ENCODE results near the gene MCF2L.
"Not testable (repeated sequence)": the region's sequence is repeated elsewhere in the genome, so short reads cannot be mapped to it uniquely, and the experiment has no call there.

The MCF2L gene

DNA sequence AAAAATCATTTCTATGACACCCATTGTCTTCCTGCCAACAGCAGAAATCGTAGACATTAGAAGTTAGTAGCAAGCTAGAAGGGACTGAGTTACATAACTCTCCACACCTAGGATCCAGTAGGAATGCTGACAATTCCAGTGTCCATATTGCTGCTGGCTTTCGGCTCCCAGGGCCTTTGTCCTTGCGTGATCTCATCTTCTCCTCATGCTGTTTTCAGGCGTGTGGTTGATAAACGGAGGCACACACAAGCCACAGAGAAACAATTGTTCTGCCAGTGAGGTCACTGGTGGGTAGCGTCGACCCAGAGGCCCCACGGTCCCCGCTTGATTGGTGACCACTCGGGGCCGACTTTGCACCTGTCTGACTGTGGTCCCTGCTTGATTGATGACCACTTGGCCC lies 104.9 kb downstream of the MCF2L start:
- DNase-seq = no peak

- no peak for DNase-seq
Measured at GRCh38 chr13:113074401-113074800, 105.4 kb downstream of the MCF2L start.

DNA sequence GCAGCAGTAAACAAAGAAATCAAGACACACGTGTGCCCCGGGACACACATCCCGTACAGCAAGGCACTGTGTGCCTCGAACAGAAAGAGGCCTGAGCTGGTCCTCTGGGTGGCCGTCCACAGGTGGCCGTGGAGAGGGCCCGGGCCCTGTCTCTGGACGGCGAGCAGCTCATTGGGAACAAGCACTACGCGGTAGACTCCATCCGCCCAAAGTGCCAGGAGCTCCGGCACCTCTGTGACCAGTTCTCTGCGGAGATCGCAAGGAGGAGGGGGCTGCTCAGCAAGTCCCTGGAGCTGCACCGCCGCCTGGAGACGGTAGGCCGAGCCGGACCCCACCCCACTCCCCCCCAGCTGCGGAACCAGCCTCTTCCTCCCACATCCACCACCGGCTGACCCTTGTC lies 105.9 kb downstream of the MCF2L start:
- DNase-seq = no peak

DNA sequence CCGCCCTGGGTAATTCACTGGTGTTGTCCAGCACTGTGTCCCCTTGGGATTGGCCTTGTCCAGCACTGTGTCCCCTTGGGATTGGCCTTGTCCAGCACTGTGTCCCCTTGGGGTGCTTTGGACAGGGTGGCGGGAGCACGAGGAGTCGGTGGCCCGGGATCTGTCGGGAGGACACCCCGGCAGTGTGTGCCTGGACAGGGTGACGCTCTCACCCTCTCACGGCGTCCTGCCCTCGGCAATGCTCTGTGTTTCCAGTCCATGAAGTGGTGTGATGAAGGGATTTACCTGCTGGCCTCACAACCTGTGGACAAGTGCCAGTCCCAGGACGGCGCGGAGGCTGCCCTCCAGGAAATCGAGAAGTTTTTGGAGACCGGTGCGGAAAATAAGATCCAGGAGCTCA lies 106.7 kb downstream of the MCF2L start:
- no peak for DNase-seq

- DNase-seq = no peak
Measured at GRCh38 chr13:113076681-113077401, 107.8 kb downstream of the MCF2L start.

DNA sequence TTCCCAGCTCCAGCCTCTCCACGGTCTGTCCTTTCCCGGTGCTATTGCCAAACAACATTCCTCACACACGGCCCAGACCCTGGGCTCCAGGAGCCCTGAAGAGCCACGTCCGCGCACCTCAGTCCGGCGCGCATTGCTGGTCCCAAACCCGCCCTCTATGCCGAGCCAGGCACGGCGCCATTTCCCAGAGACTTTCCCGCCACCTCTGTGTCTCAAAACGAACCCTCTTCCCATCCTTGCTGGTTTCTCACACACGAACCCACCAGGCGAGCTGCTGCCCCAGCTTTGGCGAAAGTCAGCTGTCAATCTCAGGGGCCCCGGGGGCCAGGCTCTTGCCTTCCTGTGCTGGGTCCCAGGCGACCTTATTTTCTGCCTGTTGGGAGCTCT lies 108.5 kb downstream of the MCF2L start:
- DNase-seq = no peak

- no peak for DNase-seq
Measured at GRCh38 chr13:113077953-113078901, 109.2 kb downstream of the MCF2L start.

DNA sequence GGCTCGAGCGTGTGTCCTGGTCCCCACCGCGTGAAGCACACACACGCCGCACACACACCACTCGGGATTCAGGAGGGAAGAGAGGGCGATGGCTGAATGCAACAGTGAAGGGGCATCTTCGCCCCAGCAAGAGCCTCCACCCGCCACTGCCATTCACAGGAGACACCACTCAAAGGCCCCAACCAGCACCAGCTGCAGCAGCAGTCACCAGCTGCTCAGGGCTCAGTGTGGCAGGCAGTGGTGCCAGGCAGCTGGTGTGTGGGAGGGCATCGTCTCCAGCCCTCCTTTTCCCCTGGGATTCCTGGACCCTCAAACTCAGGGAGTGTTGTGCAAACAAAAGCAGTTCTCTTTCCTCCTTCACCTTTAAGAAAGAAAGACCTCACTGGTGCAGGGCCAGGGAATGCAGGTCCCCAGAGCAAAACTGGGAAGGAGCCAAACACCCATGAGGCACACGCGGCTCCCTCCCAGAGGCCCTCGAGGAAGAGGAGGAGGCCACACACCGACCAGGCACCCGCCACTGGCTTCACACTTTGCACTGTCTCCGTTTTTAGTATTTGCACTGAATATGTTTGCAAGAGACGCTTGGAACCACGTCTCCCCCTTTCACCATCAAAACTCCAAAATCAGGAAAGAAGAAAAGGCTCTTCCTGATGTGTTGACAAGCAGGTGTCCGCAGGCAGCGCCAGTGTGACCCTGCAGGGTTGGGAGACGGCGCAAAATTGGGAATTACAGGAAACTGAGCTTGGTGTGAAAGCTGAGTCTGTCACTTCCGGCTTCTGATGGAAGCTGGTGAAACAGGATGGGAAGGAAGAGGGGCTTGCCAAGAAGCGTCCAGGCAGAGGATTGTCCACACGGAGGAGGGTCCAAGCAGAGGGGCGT lies 110.1 kb downstream of the MCF2L start:
- DNase-seq = no peak

DNA sequence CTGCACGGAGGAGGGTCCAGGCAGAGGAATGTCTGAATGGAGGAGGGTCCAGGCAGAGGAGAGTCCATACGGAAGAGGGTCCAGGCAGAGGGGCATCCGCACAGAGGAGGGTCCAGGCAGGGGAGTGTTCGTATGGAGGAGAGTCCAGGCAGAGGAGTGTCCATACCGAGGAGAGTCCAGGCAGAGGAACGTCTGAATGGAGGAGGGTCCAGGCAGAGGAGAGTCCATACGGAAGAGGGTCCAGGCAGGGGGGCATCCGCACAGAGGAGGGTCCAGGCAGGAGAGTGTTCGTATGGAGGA lies 110.7 kb downstream of the MCF2L start:
- not testable (repeated sequence) for DNase-seq

- no peak for DNase-seq
Measured at GRCh38 chr13:113080361-113080831, 111.4 kb downstream of the MCF2L start.

DNA sequence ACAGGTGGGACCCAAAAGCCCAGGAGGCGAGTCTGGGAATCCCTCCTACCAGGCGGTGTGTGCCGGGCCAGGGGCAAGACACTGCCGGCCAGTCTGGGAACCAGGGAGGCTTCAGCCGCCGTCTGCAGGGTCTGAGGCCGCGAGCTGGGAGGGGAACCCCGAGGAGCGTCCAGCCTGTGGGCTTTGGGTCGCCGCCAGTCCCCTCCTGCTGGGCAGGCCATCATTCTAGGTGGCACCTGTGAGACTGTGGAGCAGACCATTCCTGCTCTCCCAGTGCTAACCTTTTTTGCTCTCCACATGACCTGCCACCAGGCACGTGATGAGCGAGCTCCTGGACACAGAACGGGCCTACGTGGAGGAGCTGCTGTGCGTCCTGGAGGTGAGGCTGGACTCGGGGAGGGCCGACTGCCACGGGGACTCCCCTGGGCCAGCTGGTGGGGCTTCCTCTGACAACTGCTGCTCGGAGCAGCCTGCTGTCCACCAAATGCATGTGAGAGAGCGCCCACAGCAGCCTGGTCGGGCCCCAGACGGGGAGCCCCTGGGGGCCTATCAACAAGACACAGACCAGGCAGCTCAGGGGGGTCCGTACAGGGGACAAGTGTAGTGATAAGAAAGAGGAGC lies 112.0 kb downstream of the MCF2L start:
- DNase-seq = no peak

DNA sequence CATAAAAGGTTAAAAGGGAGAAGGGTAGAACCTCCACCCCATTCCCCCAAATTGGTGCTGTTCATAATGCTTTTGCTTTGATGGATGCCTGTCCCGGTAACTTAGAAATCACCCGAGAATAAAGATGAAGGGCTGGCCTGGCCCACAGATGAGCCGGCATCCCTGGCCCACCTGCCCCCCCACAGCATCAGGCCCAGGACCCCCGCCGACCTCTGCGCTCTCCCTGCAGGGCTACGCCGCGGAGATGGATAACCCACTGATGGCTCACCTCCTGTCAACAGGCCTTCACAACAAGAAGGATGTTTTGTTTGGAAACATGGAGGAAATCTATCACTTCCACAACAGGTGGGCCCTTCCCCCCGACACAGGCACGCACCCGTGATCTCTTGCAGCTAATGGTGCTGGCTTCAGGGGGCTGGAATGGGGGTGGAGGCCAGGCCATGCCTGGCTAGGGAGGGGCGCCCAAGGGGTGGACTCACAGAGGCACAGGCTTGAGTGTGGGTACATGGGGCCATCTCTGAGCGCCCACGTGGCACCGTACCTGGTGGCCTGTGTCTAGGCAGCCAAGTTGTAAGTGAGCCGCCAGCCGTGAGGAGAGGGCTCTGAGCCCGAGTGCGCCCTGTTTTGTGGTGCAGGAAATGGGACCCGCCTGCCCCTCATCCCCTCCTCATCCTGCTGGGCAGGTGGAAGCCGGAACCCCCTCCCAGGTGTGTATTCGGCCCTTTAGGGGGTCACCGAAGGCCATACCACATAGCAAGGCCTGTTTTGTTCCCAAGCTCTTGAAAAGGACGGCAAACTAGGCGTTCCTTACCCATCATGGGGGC lies 113.4 kb downstream of the MCF2L start:
- no peak for DNase-seq

GRCh38 chr13:113083022-113083373 lies 114.0 kb downstream of the MCF2L start:
- DNase-seq = no peak

GRCh38 chr13:113083402-113084061 lies 114.5 kb downstream of the MCF2L start:
- DNase-seq = no peak

DNA sequence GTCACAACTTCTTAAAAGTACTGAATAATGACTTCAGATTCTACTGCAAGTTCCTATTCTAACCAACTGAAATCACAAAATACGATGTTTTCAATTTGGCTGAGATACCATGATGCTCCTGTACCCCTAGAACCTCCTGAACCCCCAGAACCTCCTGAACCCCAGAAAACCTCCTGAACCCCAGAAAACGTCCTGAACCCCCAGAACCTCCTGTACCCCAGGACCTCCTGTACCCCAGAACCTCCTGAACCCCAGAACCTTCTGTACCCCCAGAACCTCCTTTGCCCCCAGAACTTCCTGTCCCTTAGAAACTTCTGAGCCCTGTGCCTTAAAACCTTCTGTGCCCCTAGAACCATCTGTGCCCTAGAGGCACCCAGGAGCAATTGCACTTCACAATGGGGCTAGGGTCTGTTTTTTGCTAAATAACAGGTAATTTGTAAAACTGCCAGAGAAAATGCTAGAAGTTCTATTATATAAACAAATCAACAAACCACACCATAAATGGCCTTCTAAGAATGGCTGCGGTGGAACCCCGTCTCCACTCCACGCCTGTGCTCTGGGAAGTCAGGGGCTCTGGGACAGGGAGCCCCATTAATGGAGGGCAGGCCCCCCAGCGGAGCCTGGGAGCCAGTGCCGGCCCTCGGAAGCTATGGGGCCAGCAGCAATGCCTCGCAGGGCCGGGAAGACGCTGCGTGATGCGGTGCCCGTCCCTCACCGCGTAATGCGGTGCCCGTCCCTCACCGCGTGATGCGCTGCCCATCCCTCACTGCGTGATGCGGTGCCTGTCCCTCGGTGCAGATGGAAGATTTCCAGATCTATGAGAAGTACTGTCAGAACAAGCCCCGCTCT lies 115.3 kb downstream of the MCF2L start:
- DNase-seq = no peak

- DNase-seq = no peak
Measured at GRCh38 chr13:113084943-113085540, 116.0 kb downstream of the MCF2L start.

- DNase-seq = no peak
Measured at GRCh38 chr13:113086031-113086750, 117.2 kb downstream of the MCF2L start.

GRCh38 chr13:113086991-113087922 lies 118.2 kb downstream of the MCF2L start:
- DNase-seq = no peak
